ENCODE measurements around the gene GNA15.
A peak's percentile ranks its signal among the peaks of the same experiment; 100 is the strongest.

The GNA15 gene

DNA sequence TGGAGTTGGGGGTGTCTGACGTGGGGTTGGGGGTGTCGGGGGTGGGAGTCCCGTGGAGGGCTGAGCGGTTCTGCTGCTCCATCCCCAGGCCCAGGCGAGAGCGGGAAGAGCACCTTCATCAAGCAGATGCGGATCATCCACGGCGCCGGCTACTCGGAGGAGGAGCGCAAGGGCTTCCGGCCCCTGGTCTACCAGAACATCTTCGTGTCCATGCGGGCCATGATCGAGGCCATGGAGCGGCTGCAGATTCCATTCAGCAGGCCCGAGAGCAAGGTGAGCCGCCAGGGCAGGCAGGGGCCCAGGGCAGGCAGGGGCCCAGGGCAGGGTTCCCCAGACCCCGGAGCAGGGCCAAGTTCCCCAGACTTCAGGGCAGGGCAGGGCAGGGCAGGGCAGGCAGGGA lies 12.7 kb downstream of the GNA15 start:
- DNase-seq (ENCODE audit: low spot score): no peak
- in situ Hi-C loops (cut with MboI; ENCODE audit: low pct_unique_long_range_greater_than_20kb, low sequenced_read_pairs, unreplicated experiment): no loop called here
- no peak for TF ChIP-seq CTCF (IDR thresholded peaks at IDR 0.05; ENCODE audit: extremely low read depth, insufficient read depth, missing control alignments)

DNA sequence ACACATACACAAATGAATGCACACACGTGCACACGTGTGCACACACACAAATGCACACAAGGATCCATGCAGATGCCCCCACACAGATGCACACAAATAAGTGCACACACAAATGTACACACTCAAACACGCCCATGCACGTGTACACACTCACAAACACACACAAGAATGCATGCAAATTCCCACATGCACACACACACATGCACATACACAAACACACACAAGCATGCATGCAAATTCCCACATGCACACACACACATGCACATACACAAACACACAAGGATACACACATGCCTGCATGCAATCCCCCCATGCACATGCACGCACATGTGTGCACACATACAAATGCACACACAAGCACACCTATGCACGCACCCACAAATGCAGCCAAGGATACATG lies 13.3 kb downstream of the GNA15 start:
- in situ Hi-C loops (cut with MboI; ENCODE audit: low pct_unique_long_range_greater_than_20kb, low sequenced_read_pairs, unreplicated experiment): no loop called here

GRCh38 chr19:3149526-3150505 lies 14.0 kb downstream of the GNA15 start:
- in situ Hi-C loops (cut with MboI; ENCODE audit: low pct_unique_long_range_greater_than_20kb, low sequenced_read_pairs, unreplicated experiment): no loop called here
- DNase-seq (ENCODE audit: low spot score): peak; percentile 44
- no peak for TF ChIP-seq CTCF (IDR thresholded peaks at IDR 0.05; ENCODE audit: extremely low read depth, insufficient read depth, missing control alignments)

More for the DNA sequence above, 13.3 kb downstream of the GNA15 start:
- no peak for TF ChIP-seq CTCF (IDR thresholded peaks at IDR 0.05; ENCODE audit: extremely low read depth, insufficient read depth, missing control alignments)
- no peak for DNase-seq (ENCODE audit: low spot score)

- no peak for TF ChIP-seq CTCF (IDR thresholded peaks at IDR 0.05; ENCODE audit: extremely low read depth, insufficient read depth, missing control alignments)
- in situ Hi-C loops (cut with MboI; ENCODE audit: low pct_unique_long_range_greater_than_20kb, low sequenced_read_pairs, unreplicated experiment): no loop called here
Observed at GRCh38 chr19:3150739-3151329, 15.0 kb downstream of the GNA15 start.

GRCh38 chr19:3151563-3152418 lies 16.0 kb downstream of the GNA15 start:
- in situ Hi-C loops (cut with MboI; ENCODE audit: low pct_unique_long_range_greater_than_20kb, low sequenced_read_pairs, unreplicated experiment): no loop called here
- TF ChIP-seq CTCF (IDR thresholded peaks at IDR 0.05; ENCODE audit: extremely low read depth, insufficient read depth, missing control alignments): no peak
- DNase-seq (ENCODE audit: low spot score): no peak

More at GRCh38 chr19:3150739-3151329, 15.0 kb downstream of the GNA15 start:
- DNase-seq (ENCODE audit: low spot score): no peak

DNA sequence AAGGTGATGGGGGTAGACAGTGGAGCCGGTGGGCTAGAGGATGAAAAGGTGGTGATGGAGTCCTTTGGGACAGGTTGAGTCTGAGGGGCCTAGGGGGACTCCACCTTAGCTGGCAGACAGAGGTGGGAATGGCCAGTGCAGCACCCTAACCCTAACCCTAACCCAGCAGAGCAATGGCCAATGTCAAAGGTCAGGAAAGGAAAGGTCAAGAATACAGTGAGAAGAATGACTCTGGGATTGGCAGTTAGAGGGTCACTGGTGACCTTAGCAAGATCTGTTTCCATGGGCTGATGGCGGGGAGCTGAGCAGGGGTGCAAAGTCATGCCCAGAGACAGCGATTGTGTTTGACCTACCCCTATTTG lies 16.6 kb downstream of the GNA15 start:
- in situ Hi-C loops (cut with MboI; ENCODE audit: low pct_unique_long_range_greater_than_20kb, low sequenced_read_pairs, unreplicated experiment): no loop called here
- no peak for TF ChIP-seq CTCF (IDR thresholded peaks at IDR 0.05; ENCODE audit: extremely low read depth, insufficient read depth, missing control alignments)
- DNase-seq (ENCODE audit: low spot score): no peak

Data from GM13977 (cell line).